ENCODE results near the gene FAM107B. TPM values are rescaled to one million over a fixed set of nuclear protein-coding genes. Genes with fewer than 3 reads are reported as not detected.

The FAM107B gene
- total and polyA plus RNA-seq, 2 experiments from 2014 or later, result 85.5 to 85.9 TPM

GRCh38 chr10:14687340-14687739, 87.4 kb downstream of the FAM107B start:
- TF ChIP-seq EZH2phosphoT487 (IDR thresholded peaks at IDR 0.05; ENCODE audit: low read depth, severe bottlenecking, unreplicated experiment) (no peak), EZH2 (IDR thresholded peaks at IDR 0.05; ENCODE audit: borderline replicate concordance) (no peak), CTCF (IDR thresholded peaks at IDR 0.05; ENCODE audit: poor library complexity) (no peak)
- no peaks in the 10 kb centered on the region for H4K20me1 ChIP-seq (ENCODE audit: insufficient read depth, poor library complexity, severe bottlenecking)
- no peak overlapping the region for H3K4me3 ChIP-seq
- H3K79me2 ChIP-seq, result no peaks in the 10 kb centered on the region
- 79% methylated on average over 1 of the region's 1 CpG for WGBS (ENCODE audit: low lambda C conversion rate, missing lambda C conversion rate)
- H2AFZ ChIP-seq, result no peak overlapping the region
- no peaks in the 10 kb centered on the region for H3K9me2 ChIP-seq (replicated peaks; ENCODE audit: insufficient read depth)
- no peak overlapping the region for H3K4me2 ChIP-seq
- H3K27me3 ChIP-seq, result no peaks in the 10 kb centered on the region
- H3K27ac ChIP-seq, result no peak overlapping the region
- DNase-seq (ENCODE audit: low spot score), result no peak
- H3K9me3 ChIP-seq (ENCODE audit: low read depth), result no peaks in the 10 kb centered on the region
- H3K4me1 ChIP-seq (ENCODE audit: insufficient read depth), result no peaks in the 10 kb centered on the region
- no peaks in the 10 kb centered on the region for H3K36me3 ChIP-seq (replicated peaks; ENCODE audit: insufficient read depth, low read depth)

- no peak overlapping the region for H3K4me3 ChIP-seq
- H3K36me3 ChIP-seq (replicated peaks; ENCODE audit: insufficient read depth, low read depth), result no peaks in the 10 kb centered on the region
- no peak overlapping the region for H3K4me2 ChIP-seq
- H4K20me1 ChIP-seq (ENCODE audit: insufficient read depth, poor library complexity, severe bottlenecking), result no peaks in the 10 kb centered on the region
- TF ChIP-seq CTCF (IDR thresholded peaks at IDR 0.05; ENCODE audit: poor library complexity) (no peak), EZH2phosphoT487 (IDR thresholded peaks at IDR 0.05; ENCODE audit: low read depth, severe bottlenecking, unreplicated experiment) (no peak), EZH2 (IDR thresholded peaks at IDR 0.05; ENCODE audit: borderline replicate concordance) (no peak)
- no peak overlapping the region for H3K27ac ChIP-seq
- H3K9me2 ChIP-seq (replicated peaks; ENCODE audit: insufficient read depth), result no peaks in the 10 kb centered on the region
- no peaks in the 10 kb centered on the region for H3K79me2 ChIP-seq
- no peak overlapping the region for H2AFZ ChIP-seq
- DNase-seq (ENCODE audit: low spot score), result no peak
- 84% methylated on average over 5 of the region's 5 CpGs for WGBS (ENCODE audit: low lambda C conversion rate, missing lambda C conversion rate)
- H3K4me1 ChIP-seq (ENCODE audit: insufficient read depth), result no peaks in the 10 kb centered on the region
- H3K9me3 ChIP-seq (ENCODE audit: low read depth), result no peaks in the 10 kb centered on the region
- H3K27me3 ChIP-seq, result no peaks in the 10 kb centered on the region
These were observed 88.3 kb downstream of the FAM107B start for GRCh38 chr10:14686356-14686755.

- Histone ChIP-seq H3K79me2 (no peaks in the 10 kb centered on the region), H3K9me3 (ENCODE audit: low read depth) (no peaks in the 10 kb centered on the region), H4K20me1 (ENCODE audit: insufficient read depth, poor library complexity, severe bottlenecking) (no peaks in the 10 kb centered on the region), H3K4me1 (ENCODE audit: insufficient read depth) (no peaks in the 10 kb centered on the region), H3K4me3 (no peak overlapping the region), H3K9me2 (replicated peaks; ENCODE audit: insufficient read depth) (no peaks in the 10 kb centered on the region), H2AFZ (no peak overlapping the region), H3K27me3 (no peaks in the 10 kb centered on the region), H3K36me3 (replicated peaks; ENCODE audit: insufficient read depth, low read depth) (no peaks in the 10 kb centered on the region), H3K27ac (no peak overlapping the region), H3K4me2 (no peak overlapping the region)
- WGBS (ENCODE audit: low lambda C conversion rate, missing lambda C conversion rate), result 94% methylated on average over 2 of the region's 2 CpGs
- no peak for TF ChIP-seq EZH2phosphoT487 (IDR thresholded peaks at IDR 0.05; ENCODE audit: low read depth, severe bottlenecking, unreplicated experiment)
- no peak for DNase-seq (ENCODE audit: low spot score)
These were observed 90.3 kb downstream of the FAM107B start for GRCh38 chr10:14684354-14684753.

GRCh38 chr10:14683256-14683655, 91.4 kb downstream of the FAM107B start:
- Histone ChIP-seq H3K4me1 (ENCODE audit: insufficient read depth) (no peaks in the 10 kb centered on the region), H2AFZ (no peak overlapping the region), H3K27me3 (no peaks in the 10 kb centered on the region), H3K9me3 (ENCODE audit: low read depth) (no peaks in the 10 kb centered on the region), H4K20me1 (ENCODE audit: insufficient read depth, poor library complexity, severe bottlenecking) (no peaks in the 10 kb centered on the region), H3K79me2 (no peaks in the 10 kb centered on the region), H3K36me3 (replicated peaks; ENCODE audit: insufficient read depth, low read depth) (no peaks in the 10 kb centered on the region), H3K4me2 (no peak overlapping the region), H3K27ac (no peak overlapping the region), H3K9me2 (replicated peaks; ENCODE audit: insufficient read depth) (no peaks in the 10 kb centered on the region), H3K4me3 (no peak overlapping the region)
- no peak for TF ChIP-seq EZH2phosphoT487 (IDR thresholded peaks at IDR 0.05; ENCODE audit: low read depth, severe bottlenecking, unreplicated experiment)
- TF ChIP-seq EZH2 (IDR thresholded peaks at IDR 0.05; ENCODE audit: borderline replicate concordance), result no peak
- TF ChIP-seq CTCF (IDR thresholded peaks at IDR 0.05; ENCODE audit: poor library complexity), result no peak
- 74% methylated on average over 6 of the region's 6 CpGs for WGBS (ENCODE audit: low lambda C conversion rate, missing lambda C conversion rate)
- DNase-seq (ENCODE audit: low spot score), result no peak

Measured in hepatocyte (in vitro differentiated cells).